HT1080 (cell line): ENCODE data around the gene OR51B6. TPM values are rescaled to one million over a fixed set of nuclear protein-coding genes. Genes with fewer than 3 reads are reported as not detected.
A peak's percentile ranks its signal among the peaks of the same experiment; 100 is the strongest.
"Not testable (repeated sequence)": the region's sequence is repeated elsewhere in the genome, so short reads cannot be mapped to it uniquely, and the experiment has no call there.

Source experiments
- DNase-seq: peaks from one replicate; pipeline ENCODE4 v3.0.0-alpha.2; 2015; ENCODE audit warnings: low read depth
- small RNA-seq: library from RNA; depleted of rRNA; stranded (forward); fragments of <200 nt; gene quantifications from one replicate; pipeline ENCODE3, GENCODE V24; 2014
- total RNA-seq: library from RNA; depleted of rRNA; stranded (reverse); fragments of >200 nt; shearing (Covaris generic); gene quantifications from 2 replicates; pipeline ENCODE4 v1.2.3, GENCODE V29; 2014; rRNA removed

Gene OR51B6
- total RNA-seq, 1 experiment from 2014 or later, result not detected

- peak; percentile 83 for DNase-seq
Measured at GRCh38 chr11:5364214-5364613, 12.9 kb downstream of the OR51B6 start.

- not testable (repeated sequence) for DNase-seq
Measured at GRCh38 chr11:5366365-5366764, 15.1 kb downstream of the OR51B6 start.

GRCh38 chr11:5366856-5367255 is 15.5 kb downstream of the OR51B6 start:
- DNase-seq, result peak; percentile 31

GRCh38 chr11:5367448-5368074 is 16.3 kb downstream of the OR51B6 start:
- DNase-seq, result peak; percentile 42

GRCh38 chr11:5368502-5369043 is 17.3 kb downstream of the OR51B6 start:
- DNase-seq, result no peak

GRCh38 chr11:5369789-5370188 is 18.5 kb downstream of the OR51B6 start:
- DNase-seq, result no peak

GRCh38 chr11:5380740-5381342 is 29.5 kb downstream of the OR51B6 start:
- peak; percentile 58 for DNase-seq

- no peak for DNase-seq
Measured at GRCh38 chr11:5383576-5383975, 32.3 kb downstream of the OR51B6 start, which contains the start of gene OR51M1. TSS of gene OR51M1 (plus strand) at chr11:5383812. CDS start at chr11:5389399, 5,587 bp downstream.

- no peak for DNase-seq
Measured at GRCh38 chr11:5384335-5384734, 33.0 kb downstream of the OR51B6 start.

GRCh38 chr11:5390210-5390609 is 38.9 kb downstream of the OR51B6 start:
- no peak for DNase-seq

- no peak for DNase-seq
Measured at GRCh38 chr11:5394091-5394490, 42.8 kb downstream of the OR51B6 start.

GRCh38 chr11:5398936-5399335 is 47.6 kb downstream of the OR51B6 start:
- no peak for DNase-seq

Small RNA genes lying within 50 kb of the gene (small RNA-seq; reads per million reads assigned to genes)
- not detected for gene AC104389.3

Other genes starting within 250 kb of the OR51B6 start
- not detected in 2 replicates for gene OR52A5, start 213.2 kb upstream of the OR51B6 start, total RNA-seq
- not detected in 2 replicates for gene OR52A1, start 196.8 kb upstream of the OR51B6 start, total RNA-seq
- not detected in 2 replicates for gene OR51V1, start 150.8 kb upstream of the OR51B6 start, total RNA-seq
- not detected in 2 replicates for gene HBB, start 124.4 kb upstream of the OR51B6 start, total RNA-seq
- gene HBD, start 117.0 kb upstream of the OR51B6 start, total RNA-seq, result not detected in 2 replicates
- 0.31 TPM in 1 of 2 replicates, not detected in the other for gene HBG1, start 101.7 kb upstream of the OR51B6 start, total RNA-seq
- gene HBG2, start 96.7 kb upstream of the OR51B6 start, total RNA-seq, result 15.1 and 19.5 TPM in 2 replicates
- 157 and 165 TPM in 2 replicates for gene HBE1, start 81.6 kb upstream of the OR51B6 start, total RNA-seq
- gene OR51B4, start 49.6 kb upstream of the OR51B6 start, total RNA-seq, result 21.5 and 33.4 TPM in 2 replicates
- gene OR51B2, start 27.2 kb upstream of the OR51B6 start, total RNA-seq, result 4.4 and 5.8 TPM in 2 replicates
- gene OR51B5, start 8.0 kb upstream of the OR51B6 start, total RNA-seq, result 118 and 147 TPM in 2 replicates
- not detected in 2 replicates for gene OR51M1, start 32.3 kb downstream of the OR51B6 start, total RNA-seq
- gene OR51Q1, start 70.6 kb downstream of the OR51B6 start, total RNA-seq, result not detected in 2 replicates
- gene OR51I1, start 90.0 kb downstream of the OR51B6 start, total RNA-seq, result 2.9 and 3.1 TPM in 2 replicates
- gene OR51I2, start 97.8 kb downstream of the OR51B6 start, total RNA-seq, result 0.03 TPM in 1 of 2 replicates, not detected in the other
- not detected in 2 replicates for gene OR52D1, start 137.2 kb downstream of the OR51B6 start, total RNA-seq
- gene UBQLN3, start 158.4 kb downstream of the OR51B6 start, total RNA-seq, result not detected in 2 replicates
- gene UBQLNL, start 165.2 kb downstream of the OR51B6 start, total RNA-seq, result 0.07 TPM in 1 of 2 replicates, not detected in the other
- gene OR52H1, start 197.0 kb downstream of the OR51B6 start, total RNA-seq, result not detected in 2 replicates
- gene OR52B6, start 229.4 kb downstream of the OR51B6 start, total RNA-seq, result not detected in 2 replicates
- 3.6 and 4.8 TPM in 2 replicates for gene TRIM6, start 245.1 kb downstream of the OR51B6 start, total RNA-seq